Lung (tissue), 12 donors: Measurements from ENCODE around the gene LRP1B. TPM values are rescaled to one million over a fixed set of nuclear protein-coding genes. Genes with fewer than 3 reads are reported as not detected.
A peak's percentile ranks its signal among the peaks of the same experiment; 100 is the strongest.

ENCODE experiments used
- ATAC-seq: fragments of 200-7000 bp; cut with Tn5 transposase; one replicate; pipeline ENCODE4 v1.9.1; 2020; ENCODE audit warnings: moderate number of reproducible peaks; ENCODE audit not compliant: insufficient read depth, low FRiP score
- DNase-seq, 3 donors: peaks; one replicate each; pipeline ENCODE4 v3.0.0-alpha.2; 2013 to 2017
- H3K27ac ChIP-seq, 2 donors: one replicate each; pipeline ENCODE4 v1.5.1; 2013; ENCODE audit warnings: mild to moderate bottlenecking in 2 of 2, moderate library complexity in 2 of 2, control low read depth in 1 of 2, inconsistent platforms in 1 of 2, low read depth in 1 of 2, low read length in 1 of 2
- H3K27me3 ChIP-seq, 3 donors: one replicate each; pipeline ENCODE4 v1.5.1; 2013; ENCODE audit warnings: low read length in 2 of 3; ENCODE audit not compliant: control insufficient read depth in 3 of 3, insufficient read depth in 3 of 3
- H3K36me3 ChIP-seq, 4 donors: one replicate each; pipeline ENCODE4 v1.5.1; 2013; ENCODE audit warnings: low read length in 4 of 4, mild to moderate bottlenecking in 1 of 4, moderate library complexity in 1 of 4; ENCODE audit not compliant: control insufficient read depth in 4 of 4, insufficient read depth in 4 of 4
- H3K4me1 ChIP-seq, 5 donors: one replicate each; pipeline ENCODE4 v1.5.1; 2013; ENCODE audit warnings: low read length in 5 of 5, mild to moderate bottlenecking in 2 of 5, moderate library complexity in 1 of 5; ENCODE audit not compliant: control insufficient read depth in 5 of 5, insufficient read depth in 5 of 5
- H3K4me3 ChIP-seq: one replicate; pipeline ENCODE4 v1.5.1; 2013; ENCODE audit warnings: mild to moderate bottlenecking, control low read depth, moderate library complexity
- H3K9ac ChIP-seq, 2 donors: one replicate each; pipeline ENCODE4 v1.5.1; 2013; ENCODE audit warnings: low read length in 2 of 2, control low read depth in 1 of 2; ENCODE audit not compliant: insufficient read depth in 1 of 2
- H3K9me3 ChIP-seq, 4 donors: one replicate each; pipeline ENCODE4 v1.5.1; 2013; ENCODE audit warnings: low read length in 3 of 4, mild to moderate bottlenecking in 1 of 4, moderate library complexity in 1 of 4; ENCODE audit not compliant: control insufficient read depth in 4 of 4, insufficient read depth in 3 of 4
- WGBS, 2 donors: extraction: QIAGEN DNeasy Blood & Tissue Kit; methylation state at CpG; one replicate each; pipeline ENCODE4 v1.1.7; 2013; 5-methylcytosine and 5-hydroxymethylcytosine counted together
- polyA plus RNA-seq, 2 donors: library from polyadenylated mRNA; stranded (reverse); fragments of 200-250 nt; gene quantifications; one replicate each; pipeline ENCODE4 v1.2.1, GENCODE V29; 2013
- total RNA-seq, 2 donors: library from RNA; depleted of rRNA in 1 of 2; stranded (reverse); fragments of >200 nt in 1 of 2; gene quantifications; one replicate each; pipeline ENCODE4 v1.2.1, GENCODE V29; 2014 to 2021
- TF ChIP-seq, protein P1 (sequence below): IDR thresholded peaks from 2 replicates; pipeline ENCODE4 v1.5.1; 2012; ENCODE audit warnings: mild to moderate bottlenecking; ENCODE audit errors: control extremely low read depth, extremely low read depth
- donor health status: control.
- donor health status: control.
- donor health status: Bipolar disorder and iron deficiency.
- donor health status: healthy.
- donor health status: DM: yes; HTN: yes; CAD: no.

LRP1B gene
- total and polyA plus RNA-seq, 4 donors, result 0.01 to 6.5 (median 0.16) TPM

DNA sequence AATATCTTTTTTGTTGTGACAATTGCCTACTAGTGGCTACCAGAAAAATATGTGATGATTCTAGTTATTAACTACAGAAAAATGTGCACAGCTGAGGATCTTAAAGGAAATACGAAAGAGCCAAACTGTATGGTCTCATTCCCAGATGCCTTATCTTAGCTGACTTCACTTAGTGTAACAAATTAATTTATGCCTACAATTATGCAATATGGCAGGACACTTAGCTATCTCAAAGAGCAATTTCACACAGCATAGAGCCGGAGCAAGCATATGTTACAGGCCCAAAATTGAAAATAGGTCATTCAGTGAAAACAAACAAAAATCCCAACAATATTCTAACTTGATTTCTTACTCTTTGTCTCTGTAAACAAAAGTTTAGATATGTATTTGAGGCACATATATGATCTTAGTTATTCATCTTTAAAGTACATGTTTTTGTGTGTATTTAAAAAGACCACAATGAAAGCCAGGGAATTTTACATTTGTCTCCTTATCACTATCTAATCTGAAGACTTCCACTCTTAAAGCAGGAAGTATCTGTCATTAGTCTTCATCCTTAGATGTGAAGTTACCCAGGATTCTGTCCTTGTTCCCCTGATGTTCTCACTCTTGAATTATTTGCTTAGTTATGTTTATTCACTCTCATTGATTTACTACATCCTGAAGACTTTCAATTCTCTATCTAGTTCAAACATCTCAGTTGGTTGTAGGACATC is 1771.6 kb downstream of the LRP1B start:
- no peaks in the 10 kb centered on the region for H3K9me3 ChIP-seq
- 68 to 72% methylated on average over 2 of the region's 2 CpGs for WGBS, 2 donors
- no peak overlapping the region for H3K4me3 ChIP-seq
- DNase-seq (peak in 2 of 3 donors; percentile 25 to 39), ATAC-seq (no peak)
- H3K9ac ChIP-seq, result no peak overlapping the region
- no peak overlapping the region for H3K27ac ChIP-seq
- TF ChIP-seq, protein P1, sequence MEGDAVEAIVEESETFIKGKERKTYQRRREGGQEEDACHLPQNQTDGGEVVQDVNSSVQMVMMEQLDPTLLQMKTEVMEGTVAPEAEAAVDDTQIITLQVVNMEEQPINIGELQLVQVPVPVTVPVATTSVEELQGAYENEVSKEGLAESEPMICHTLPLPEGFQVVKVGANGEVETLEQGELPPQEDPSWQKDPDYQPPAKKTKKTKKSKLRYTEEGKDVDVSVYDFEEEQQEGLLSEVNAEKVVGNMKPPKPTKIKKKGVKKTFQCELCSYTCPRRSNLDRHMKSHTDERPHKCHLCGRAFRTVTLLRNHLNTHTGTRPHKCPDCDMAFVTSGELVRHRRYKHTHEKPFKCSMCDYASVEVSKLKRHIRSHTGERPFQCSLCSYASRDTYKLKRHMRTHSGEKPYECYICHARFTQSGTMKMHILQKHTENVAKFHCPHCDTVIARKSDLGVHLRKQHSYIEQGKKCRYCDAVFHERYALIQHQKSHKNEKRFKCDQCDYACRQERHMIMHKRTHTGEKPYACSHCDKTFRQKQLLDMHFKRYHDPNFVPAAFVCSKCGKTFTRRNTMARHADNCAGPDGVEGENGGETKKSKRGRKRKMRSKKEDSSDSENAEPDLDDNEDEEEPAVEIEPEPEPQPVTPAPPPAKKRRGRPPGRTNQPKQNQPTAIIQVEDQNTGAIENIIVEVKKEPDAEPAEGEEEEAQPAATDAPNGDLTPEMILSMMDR, result no peak
- no peaks in the 10 kb centered on the region for H3K36me3 ChIP-seq
- H3K27me3 ChIP-seq, result no peaks in the 10 kb centered on the region
- peaks cover 0 to 4% (median 0%) of the 10 kb centered on the region in 5 donors for H3K4me1 ChIP-seq

DNA sequence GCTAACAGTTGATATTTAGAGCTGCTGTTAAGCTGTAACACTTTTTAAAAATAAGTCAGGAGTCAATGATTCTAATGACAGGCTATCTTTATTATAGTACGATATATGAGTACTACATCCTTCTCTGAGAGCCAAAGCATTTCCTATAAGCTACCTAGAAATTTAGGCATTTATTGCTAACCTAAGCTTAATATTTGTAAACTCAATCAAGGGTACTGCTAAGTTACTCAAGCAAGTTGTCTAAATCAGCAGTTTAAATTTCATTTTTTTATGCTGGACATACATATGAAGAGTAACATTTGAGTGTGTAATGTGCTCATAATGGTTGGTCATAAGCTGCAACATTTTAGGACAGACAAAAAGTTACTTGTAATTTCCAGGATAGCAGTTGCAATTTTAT is 1774.1 kb downstream of the LRP1B start:
- Histone ChIP-seq H3K4me3 (no peak overlapping the region), H3K27me3 (no peaks in the 10 kb centered on the region), H3K27ac (no peak overlapping the region), H3K4me1 (peaks cover 0 to 4% (median 0%) of the 10 kb centered on the region in 5 donors), H3K9me3 (no peaks in the 10 kb centered on the region), H3K9ac (no peak overlapping the region), H3K36me3 (no peaks in the 10 kb centered on the region)
- DNase-seq, result no peak
- ATAC-seq, result no peak
- WGBS, 2 donors, result 92 to 93% methylated on average over 1 of the region's 1 CpG
- TF ChIP-seq, protein P1, result no peak

DNA sequence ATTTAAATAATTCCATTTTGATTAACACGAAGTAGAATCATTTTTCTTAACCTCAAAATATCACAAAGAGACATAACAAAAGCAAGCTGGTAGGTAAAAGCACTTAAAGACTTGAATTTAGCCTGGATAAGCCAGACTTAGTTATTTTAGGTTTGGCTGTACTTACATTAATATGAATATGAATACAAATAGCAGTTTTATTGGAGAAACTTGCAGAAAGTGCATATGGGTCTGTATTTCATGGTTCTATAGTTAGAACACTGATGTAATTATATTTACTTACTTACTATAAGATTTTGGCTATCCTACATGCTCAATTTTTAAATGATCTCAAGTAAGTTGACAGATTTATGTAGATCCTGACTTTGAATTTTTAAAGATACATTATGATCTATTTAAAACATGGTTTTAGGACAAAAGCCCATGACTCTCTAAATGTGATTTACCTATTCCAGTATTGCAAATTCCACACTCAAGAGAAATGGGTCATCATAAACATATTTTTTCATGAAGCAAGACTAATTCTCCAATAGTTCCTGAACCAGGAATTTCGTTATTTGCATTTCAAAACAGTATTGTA is 1775.2 kb downstream of the LRP1B start:
- Histone ChIP-seq H3K36me3 (no peaks in the 10 kb centered on the region), H3K27me3 (no peaks in the 10 kb centered on the region), H3K4me1 (peaks cover 0 to 4% (median 0%) of the 10 kb centered on the region in 5 donors), H3K9ac (no peak overlapping the region), H3K4me3 (no peak overlapping the region), H3K9me3 (no peaks in the 10 kb centered on the region), H3K27ac (no peak overlapping the region)
- WGBS, 2 donors, result 53 to 55% methylated on average over 2 of the region's 2 CpGs
- DNase-seq (no peak), ATAC-seq (no peak)
- TF ChIP-seq, protein P1, result no peak
